Left forelimb (tissue), 1 donor: ENCODE measurements around the gene SYMPK.

Experiments
- DNase-seq: peaks from one replicate; pipeline ENCODE4 v3.0.0-alpha.2; 2018; ENCODE audit warnings: low spot score

The SYMPK gene

GRCh38 chr19:45781214-45782161 lies 81.5 kb downstream of the SYMPK start:
- peak; percentile 74 for DNase-seq

- DNase-seq: peak; percentile 65
These were observed 82.3 kb downstream of the SYMPK start for GRCh38 chr19:45780448-45781213.

GRCh38 chr19:45780146-45780447 lies 82.8 kb downstream of the SYMPK start:
- no peak for DNase-seq

DNA sequence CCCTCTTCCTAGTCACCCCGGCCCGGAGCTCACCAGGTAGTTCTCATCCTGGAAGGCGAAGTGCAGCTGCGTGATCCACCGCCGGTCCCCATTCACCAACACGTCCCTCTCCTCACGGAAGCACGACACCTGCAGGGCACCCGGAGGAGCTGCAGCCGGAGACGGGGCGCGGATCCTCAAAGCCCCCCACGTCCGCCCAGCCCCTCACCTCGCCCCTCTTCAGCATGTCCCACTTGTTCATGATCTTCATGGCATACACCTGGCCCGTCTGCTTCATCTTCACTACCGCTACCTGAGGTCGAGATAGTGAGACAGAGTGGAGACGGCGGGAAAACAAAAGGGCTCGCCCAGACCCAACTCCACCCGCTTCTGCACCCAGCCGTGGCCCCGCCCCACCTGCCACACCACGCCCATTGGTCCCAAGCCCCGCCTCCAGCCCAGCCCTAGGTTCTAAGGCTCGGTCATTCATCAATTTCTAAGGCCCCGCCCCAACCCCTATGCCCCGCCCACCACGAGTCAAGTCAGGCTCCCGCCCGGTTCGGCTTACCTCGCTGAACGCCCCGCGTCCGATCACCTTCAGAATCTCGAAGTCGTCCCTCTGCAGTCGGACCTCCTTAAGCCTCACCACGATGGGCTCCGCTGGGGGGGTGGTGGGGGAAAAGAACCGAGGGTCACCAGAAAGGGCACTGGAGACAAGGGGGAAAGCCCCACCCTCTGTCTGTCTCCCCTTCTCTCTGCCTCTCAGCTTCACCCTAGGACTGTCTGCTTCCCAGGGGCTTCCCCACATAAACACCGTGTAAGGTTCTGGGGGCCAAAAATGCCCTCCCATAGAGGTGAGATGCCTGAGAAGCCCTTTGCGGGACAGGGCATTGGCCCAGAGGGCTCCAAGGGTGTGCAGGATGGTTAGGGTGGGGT lies 83.5 kb downstream of the SYMPK start:
- no peak for DNase-seq

GRCh38 chr19:45778010-45778661 lies 84.8 kb downstream of the SYMPK start:
- no peak for DNase-seq

- DNase-seq: no peak
These were observed 85.5 kb downstream of the SYMPK start for GRCh38 chr19:45777395-45777961.

- no peak for DNase-seq
These were observed 88.2 kb downstream of the SYMPK start for GRCh38 chr19:45774765-45775164.

DNA sequence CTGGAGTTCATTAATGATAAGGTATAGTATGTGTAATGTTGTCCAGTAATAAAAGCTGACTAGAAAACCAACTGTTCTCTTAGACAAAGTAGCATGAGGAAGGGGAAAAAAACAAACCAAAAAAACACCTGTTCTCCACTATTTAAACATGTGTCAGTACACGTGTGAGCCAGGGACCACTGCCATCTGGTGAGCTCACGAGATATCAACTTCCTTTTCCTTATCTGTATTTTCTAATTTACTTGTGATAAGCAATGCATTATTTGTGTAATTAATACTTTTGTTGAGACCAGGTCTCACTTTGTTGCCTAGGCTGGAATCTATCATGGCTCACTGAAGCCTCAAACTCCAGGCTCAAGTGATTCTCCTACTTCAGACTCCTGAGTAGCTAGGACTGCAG lies 89.6 kb downstream of the SYMPK start:
- DNase-seq: no peak

DNA sequence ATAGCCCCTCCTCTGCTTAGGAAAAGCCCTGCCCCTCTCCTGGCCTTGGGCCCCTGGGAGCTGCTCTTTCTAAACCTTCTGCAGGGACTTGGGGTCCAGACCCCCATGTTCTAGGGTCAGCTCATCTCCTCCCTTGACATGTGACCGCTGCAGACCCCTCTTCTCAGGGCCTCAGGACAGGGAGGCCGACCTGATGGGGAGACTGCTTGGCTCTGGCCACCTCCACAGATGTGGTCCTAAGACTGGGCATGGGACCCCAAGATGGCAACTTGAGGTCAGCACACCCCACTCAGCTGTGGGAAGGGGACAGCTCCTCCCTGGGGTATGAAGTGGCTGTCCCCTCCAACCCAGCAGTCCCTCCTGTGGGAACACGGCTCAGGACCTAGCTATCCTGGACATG lies 90.0 kb downstream of the SYMPK start:
- DNase-seq: peak; percentile 58

- DNase-seq: peak; percentile 61
These were observed 90.7 kb downstream of the SYMPK start for GRCh38 chr19:45772130-45772840.

DNA sequence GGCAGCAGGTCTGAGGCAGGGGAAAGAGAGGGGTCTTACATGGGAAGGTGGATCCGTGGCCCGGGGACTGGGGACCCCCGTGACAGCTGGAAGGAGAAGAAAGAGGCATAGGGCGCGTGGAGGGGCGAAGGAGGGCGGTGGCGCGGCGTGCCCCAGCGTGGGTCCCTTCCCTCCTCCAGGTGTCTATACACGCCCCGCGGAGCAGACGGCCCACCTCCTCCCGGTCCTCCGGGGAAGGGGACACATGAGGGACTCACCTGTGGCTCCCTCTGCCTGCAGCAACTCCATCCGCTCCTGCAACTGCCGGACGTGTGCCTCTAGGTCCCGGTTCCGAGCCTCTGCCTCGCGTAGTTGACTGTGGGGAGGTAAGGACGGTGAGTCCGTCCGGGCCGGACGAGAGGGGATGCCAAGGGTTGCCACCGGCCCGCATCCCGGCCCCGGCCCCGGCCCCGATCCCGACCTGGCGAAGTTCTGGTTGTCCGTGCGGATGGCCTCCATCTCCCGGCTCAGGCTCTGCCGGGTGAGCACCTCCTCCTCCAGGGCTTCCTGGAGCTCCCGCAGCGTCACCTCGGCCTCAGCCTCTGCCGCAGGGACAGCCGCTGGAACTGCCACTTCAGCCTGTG lies 91.5 kb downstream of the SYMPK start:
- DNase-seq: peak; percentile 66

- DNase-seq: peak; percentile 97
These were observed 92.5 kb downstream of the SYMPK start for GRCh38 chr19:45770192-45771101.

GRCh38 chr19:45769821-45770191 lies 93.1 kb downstream of the SYMPK start:
- no peak for DNase-seq

DNA sequence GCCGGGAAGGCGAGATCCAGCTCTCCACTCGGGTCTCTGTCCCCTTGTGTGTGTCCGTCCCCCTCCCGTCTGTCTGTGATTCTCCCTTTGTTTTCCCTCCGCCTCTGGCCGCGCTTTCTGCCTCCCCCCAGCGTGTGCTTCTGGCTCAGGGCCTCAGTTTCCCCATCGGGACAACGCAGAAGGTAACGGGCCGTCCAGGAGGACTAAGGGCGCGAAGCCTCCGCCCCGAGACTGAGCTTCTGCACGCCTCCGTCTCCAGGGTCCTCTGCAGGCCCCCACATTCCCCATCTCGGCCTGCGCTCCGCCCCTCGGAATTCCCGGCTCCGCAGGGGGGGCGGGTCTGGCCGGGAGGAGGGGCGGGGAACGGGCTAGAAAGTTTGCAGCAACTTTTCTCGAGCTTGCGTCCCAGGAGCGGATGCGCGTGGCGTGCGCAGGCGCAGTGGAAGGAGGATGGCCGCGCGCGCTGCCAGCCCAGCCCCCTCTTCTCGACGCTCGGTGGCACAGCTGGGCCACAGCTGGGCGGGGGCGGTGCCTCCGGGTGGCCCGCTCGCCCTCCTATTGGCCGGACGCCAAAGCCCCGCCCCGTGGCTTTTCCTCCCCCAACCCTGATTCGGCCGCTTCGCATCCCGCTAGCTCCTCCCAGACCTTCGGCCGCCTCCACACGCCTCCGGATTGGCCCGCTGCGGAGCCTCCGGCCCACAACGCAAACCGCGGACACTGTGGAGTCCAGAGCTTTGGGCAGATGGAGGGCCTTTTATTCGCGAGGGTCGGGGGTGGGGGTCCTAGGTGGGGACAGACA lies 93.8 kb downstream of the SYMPK start, which contains the start of gene SIX5:
TSS of gene SIX5 (minus strand) at position 269 of the 799 bp plus-strand sequence. CDS start 408 bp downstream, outside the sequence.
- peak; percentile 100 for DNase-seq

DNA sequence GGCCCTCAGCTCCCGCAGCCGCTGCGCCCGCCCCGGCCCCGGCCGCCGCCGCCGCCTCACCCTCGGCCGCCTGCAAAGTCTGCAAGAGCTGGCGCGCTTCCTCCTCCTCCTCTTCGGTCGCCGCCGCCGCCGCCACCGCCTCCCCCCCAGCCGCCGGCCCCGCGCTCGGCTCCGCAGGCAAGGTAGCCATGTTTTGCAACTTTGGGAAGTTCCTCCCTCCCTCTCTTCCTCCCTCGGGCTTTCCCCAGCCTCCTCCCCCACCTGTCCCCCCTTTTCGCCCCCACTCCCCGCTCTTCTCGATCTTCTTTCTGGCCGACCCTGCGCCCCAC lies 94.3 kb downstream of the SYMPK start:
- no peak for DNase-seq

DNA sequence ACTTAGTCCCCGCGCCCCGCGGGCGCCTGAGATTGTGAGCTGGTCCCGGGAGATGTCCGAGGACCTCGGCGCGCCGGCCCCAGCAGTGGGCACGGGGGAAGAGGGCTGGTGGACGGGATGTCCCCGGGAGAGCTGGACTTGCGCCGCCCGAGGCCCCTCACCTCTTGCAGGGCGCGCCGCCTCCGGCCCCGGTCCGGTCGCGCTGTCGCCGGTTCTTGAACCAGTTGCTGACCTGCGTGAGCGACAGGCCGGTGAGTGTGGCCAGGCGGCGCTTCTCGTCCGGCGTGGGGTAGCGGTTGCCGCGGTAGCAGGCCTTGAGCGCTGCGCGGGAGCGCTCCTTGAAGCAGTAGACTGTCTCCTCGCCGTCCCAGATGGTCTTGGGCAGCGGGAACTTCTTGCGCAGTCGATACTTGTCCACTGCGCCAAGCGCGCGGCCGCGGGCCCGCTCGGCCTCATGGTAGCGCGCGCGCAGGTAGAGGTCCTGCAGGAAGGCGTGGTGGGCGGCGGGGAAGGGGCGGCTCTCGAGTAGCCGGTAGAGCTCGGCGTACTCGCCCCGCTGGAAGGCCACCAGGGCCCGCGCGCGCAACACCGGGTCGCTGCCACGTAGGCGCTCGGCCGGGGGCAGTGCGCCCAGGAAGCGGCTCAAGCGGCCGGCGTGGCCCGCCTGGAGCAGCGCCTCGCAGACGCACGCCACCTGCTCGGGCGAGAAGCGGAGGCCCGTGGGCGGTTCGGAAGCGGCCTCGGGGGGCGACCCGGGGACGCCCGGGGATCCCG lies 94.9 kb downstream of the SYMPK start:
- DNase-seq: peak; percentile 80

- DNase-seq: peak; percentile 87
These were observed 95.5 kb downstream of the SYMPK start for GRCh38 chr19:45767410-45767880.
